HG02571 (cell line): Measurements from ENCODE around the gene IMMT.

Source experiments
- ATAC-seq: cut with Tn5 transposase; IDR thresholded peaks from one replicate; pipeline ENCODE4 v1.9.1; 2021; ENCODE audit warnings: mild to moderate bottlenecking, moderate library complexity; ENCODE audit not compliant: unreplicated experiment

The IMMT gene

DNA sequence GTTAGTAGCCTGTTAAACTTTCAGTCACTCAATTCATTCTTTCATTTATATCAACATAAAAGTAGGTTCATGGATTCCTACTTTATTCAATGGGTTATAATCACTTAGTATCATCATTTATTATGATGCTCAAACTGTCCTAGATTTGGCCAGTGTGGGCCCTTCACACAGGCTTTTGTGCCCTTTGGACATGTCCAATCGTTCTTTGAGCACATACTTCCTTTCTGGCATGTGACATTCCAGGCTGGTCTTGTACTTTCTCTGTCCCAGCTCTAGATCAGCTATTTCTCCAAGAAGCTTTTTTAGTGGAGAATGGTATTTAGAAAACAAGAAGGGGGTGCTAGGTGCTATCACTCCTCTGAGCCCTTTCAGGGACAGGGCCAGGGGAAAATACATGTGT lies 101.0 kb downstream of the IMMT start:
- ATAC-seq: no peak
